OCI-M2 (cell line): Measurements from ENCODE around the gene DYRK2.
"Not testable (repeated sequence)": the region's sequence is repeated elsewhere in the genome, so short reads cannot be mapped to it uniquely, and the experiment has no call there.

Source experiments
- DNase-seq: peaks from one replicate; lab custom pipeline; 2025; ENCODE audit not compliant: unreplicated experiment; lab: John Stamatoyannopoulos, UW

The DYRK2 gene

GRCh38 chr12:67669934-67670631, 21.5 kb downstream of the DYRK2 start:
- no peak for DNase-seq

GRCh38 chr12:67671419-67671818, 22.9 kb downstream of the DYRK2 start:
- DNase-seq = no peak

DNA sequence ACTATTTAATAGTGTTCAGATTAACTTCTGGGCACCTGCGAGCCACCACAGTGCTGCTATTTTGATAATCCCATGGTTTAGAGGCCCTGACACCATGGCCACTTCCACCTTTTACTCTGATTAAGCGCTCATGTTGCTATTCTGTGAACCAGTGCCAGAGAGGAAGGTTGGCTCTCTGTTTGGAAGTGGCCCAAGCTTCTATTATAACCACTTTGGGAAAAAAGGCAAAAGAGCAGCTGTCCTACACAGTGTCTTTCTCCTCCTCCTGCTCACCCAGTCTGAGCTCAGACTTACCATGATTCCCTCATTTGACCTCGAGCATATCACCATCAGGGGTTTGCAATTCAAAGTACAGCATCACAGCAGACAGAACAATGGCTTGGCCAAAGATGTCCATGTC, 23.3 kb downstream of the DYRK2 start:
- no peak for DNase-seq

DNA sequence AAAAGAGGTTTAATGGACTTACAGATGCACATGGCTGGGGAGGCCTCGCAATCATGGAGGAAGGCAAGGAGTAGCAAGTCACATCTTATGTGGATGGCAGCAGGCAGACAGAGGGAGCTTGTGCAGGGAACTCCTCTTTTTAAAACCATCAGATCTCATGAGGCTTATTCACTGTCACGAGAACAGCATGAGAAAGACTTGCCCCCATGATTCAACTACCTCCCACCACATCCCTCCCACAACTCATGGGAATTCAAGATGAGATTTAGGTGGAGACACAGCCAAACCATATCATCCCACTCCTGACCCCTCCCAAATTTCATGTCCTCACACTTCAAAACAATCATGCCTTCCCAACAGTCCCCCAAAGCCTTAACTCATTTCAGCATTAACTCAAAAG, 24.0 kb downstream of the DYRK2 start:
- DNase-seq = not testable (repeated sequence)

- not testable (repeated sequence) for DNase-seq
Measured at GRCh38 chr12:67673509-67673908, 25.0 kb downstream of the DYRK2 start.

GRCh38 chr12:67674417-67674816, 25.9 kb downstream of the DYRK2 start:
- no peak for DNase-seq

- DNase-seq = no peak
Measured at GRCh38 chr12:67676624-67677023, 28.1 kb downstream of the DYRK2 start.

GRCh38 chr12:67677166-67677565, 28.6 kb downstream of the DYRK2 start:
- DNase-seq = no peak

- no peak for DNase-seq
Measured at GRCh38 chr12:67681105-67681778, 32.7 kb downstream of the DYRK2 start.

GRCh38 chr12:67681941-67682620, 33.5 kb downstream of the DYRK2 start:
- no peak for DNase-seq

GRCh38 chr12:67689385-67689784, 40.8 kb downstream of the DYRK2 start:
- no peak for DNase-seq

- DNase-seq = no peak
Measured at GRCh38 chr12:67690656-67691055, 42.1 kb downstream of the DYRK2 start.

DNA sequence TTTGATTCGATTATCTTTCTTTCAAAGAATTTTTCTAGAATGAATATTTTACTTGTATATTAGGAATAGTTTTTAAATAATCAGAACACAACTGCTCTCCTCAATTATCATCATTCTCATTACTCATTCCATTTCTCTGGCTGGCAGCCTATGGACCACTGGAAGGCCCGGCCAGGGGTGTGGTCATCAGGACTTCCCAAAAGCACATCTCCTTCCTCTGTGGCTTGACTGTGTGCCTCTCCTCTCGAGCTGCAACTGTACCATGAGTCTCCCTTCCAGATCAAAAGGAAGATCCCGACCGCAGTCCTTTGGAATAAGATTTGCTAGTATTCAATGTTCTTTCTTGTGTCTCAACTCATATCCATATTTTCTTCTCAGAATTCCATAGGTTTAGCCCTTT, 42.7 kb downstream of the DYRK2 start:
- no peak for DNase-seq

GRCh38 chr12:67692135-67692534, 43.6 kb downstream of the DYRK2 start:
- no peak for DNase-seq

DNA sequence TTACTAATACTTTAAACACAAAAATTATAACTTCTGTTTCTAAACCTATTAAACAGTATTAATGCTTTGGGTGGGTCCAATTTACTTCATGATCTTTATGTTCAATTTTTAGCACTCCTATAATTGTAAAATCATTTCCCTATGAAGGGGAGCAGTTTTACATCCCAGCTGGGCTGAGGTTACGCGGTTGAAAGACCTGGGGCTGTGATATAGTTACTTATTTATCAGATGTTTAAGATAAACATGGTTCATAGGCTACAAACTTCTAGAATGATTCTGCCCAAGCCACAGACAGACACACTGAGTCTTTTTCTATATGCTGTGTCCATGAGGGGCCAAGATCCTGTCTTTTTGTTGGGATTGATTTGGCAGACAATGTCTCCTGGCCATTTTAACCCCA, 44.4 kb downstream of the DYRK2 start:
- no peak for DNase-seq

GRCh38 chr12:67693894-67694293, 45.3 kb downstream of the DYRK2 start:
- no peak for DNase-seq

GRCh38 chr12:67694306-67694900, 45.9 kb downstream of the DYRK2 start:
- DNase-seq = no peak

GRCh38 chr12:67695974-67696373, 47.4 kb downstream of the DYRK2 start:
- DNase-seq = no peak

GRCh38 chr12:67697443-67697842, 48.9 kb downstream of the DYRK2 start:
- no peak for DNase-seq

- no peak for DNase-seq
Measured at GRCh38 chr12:67697967-67698366, 49.4 kb downstream of the DYRK2 start.

DNA sequence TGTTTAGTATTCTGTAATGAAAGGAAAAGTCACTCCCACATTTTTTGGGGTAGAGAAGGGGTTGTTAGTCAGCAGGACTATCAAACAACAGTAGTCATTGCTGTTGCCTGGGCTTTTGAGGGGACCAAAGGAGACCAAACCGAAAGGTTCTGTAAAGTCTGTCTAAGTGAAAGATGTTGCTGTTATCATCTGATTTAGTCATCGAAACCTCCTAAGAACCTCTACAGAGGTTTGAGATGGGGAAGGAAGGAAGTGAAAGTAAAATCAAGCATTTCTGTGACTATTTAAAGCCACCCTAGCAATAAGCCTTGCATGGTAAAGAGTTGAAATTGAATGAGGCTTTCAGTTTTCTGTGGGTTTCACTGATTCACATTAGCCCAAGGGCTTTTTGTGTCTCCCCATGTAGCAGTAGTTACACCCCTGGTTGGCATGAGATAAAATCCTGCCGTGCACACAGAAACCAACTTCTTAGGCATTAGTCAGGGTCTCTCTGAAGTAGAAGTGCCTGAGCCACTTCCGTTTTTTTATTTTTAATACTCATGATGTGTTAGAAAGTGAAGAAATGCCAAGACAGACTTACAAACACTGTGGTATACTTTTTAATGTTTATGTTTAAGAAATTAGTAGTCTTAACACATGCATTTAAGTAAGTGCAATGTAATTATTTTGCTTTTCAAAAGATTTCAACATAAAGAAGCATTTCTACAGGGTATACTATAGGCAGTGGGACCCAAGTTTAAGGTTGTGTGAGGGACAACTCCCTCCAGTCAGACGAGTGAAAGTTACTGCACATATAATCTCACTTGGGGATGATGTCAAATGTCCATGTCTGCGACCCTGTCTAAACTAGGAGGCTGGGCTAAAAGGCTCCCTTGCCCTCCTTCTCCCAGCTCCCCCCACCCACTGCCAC, 50.4 kb downstream of the DYRK2 start:
- DNase-seq = no peak
